GM21576 (cell line): ENCODE results near the gene ALOX5AP.

Experiments
- ATAC-seq: cut with Tn5 transposase; IDR thresholded peaks from one replicate; pipeline ENCODE4 v1.9.1; 2021; ENCODE audit warnings: mild to moderate bottlenecking, moderate library complexity; ENCODE audit not compliant: unreplicated experiment

ALOX5AP gene

GRCh38 chr13:30735025-30735871, at the start of gene ALOX5AP:
ALOX5AP (plus strand) TSS chr13:30735543; CDS start chr13:30735606, 63 bp downstream.
- peak; percentile 69 for ATAC-seq

GRCh38 chr13:30685987-30686386, 49.4 kb upstream of the ALOX5AP start:
- no peak for ATAC-seq

- ATAC-seq, result no peak
Observed at GRCh38 chr13:30687601-30688000, 47.7 kb upstream of the ALOX5AP start.

GRCh38 chr13:30689752-30690151, 45.6 kb upstream of the ALOX5AP start:
- ATAC-seq, result no peak

- ATAC-seq, result no peak
Observed at GRCh38 chr13:30690282-30691188, 44.8 kb upstream of the ALOX5AP start.

GRCh38 chr13:30692113-30692512, 43.2 kb upstream of the ALOX5AP start:
- ATAC-seq, result no peak

GRCh38 chr13:30696278-30697176, 38.8 kb upstream of the ALOX5AP start:
- ATAC-seq, result no peak

GRCh38 chr13:30697177-30697953, 38.0 kb upstream of the ALOX5AP start:
- no peak for ATAC-seq

GRCh38 chr13:30697996-30698401, 37.3 kb upstream of the ALOX5AP start:
- no peak for ATAC-seq

GRCh38 chr13:30698488-30699005, 36.8 kb upstream of the ALOX5AP start:
- ATAC-seq, result no peak

GRCh38 chr13:30700364-30700763, 35.0 kb upstream of the ALOX5AP start:
- no peak for ATAC-seq

- no peak for ATAC-seq
Observed at GRCh38 chr13:30702006-30702405, 33.3 kb upstream of the ALOX5AP start.

- ATAC-seq, result no peak
Observed at GRCh38 chr13:30704596-30704995, 30.7 kb upstream of the ALOX5AP start.

- no peak for ATAC-seq
Observed at GRCh38 chr13:30705680-30706079, 29.7 kb upstream of the ALOX5AP start.

GRCh38 chr13:30708541-30708940, 26.8 kb upstream of the ALOX5AP start:
- ATAC-seq, result no peak

GRCh38 chr13:30710442-30710841, 24.9 kb upstream of the ALOX5AP start:
- no peak for ATAC-seq

- ATAC-seq, result no peak
Observed at GRCh38 chr13:30711375-30711774, 24.0 kb upstream of the ALOX5AP start.

- no peak for ATAC-seq
Observed at GRCh38 chr13:30711837-30712236, 23.5 kb upstream of the ALOX5AP start.
